GM11168 (cell line): ENCODE measurements around the gene IBA57.

Source experiments
- in situ Hi-C: fragments of 300-500 bp; cut with MboI; formaldehyde crosslinking; loops from one replicate; pipeline ENCODE4 v1.12.0; 2022; ENCODE audit warnings: low sequenced_read_pairs; ENCODE audit not compliant: unreplicated experiment

IBA57 gene

DNA sequence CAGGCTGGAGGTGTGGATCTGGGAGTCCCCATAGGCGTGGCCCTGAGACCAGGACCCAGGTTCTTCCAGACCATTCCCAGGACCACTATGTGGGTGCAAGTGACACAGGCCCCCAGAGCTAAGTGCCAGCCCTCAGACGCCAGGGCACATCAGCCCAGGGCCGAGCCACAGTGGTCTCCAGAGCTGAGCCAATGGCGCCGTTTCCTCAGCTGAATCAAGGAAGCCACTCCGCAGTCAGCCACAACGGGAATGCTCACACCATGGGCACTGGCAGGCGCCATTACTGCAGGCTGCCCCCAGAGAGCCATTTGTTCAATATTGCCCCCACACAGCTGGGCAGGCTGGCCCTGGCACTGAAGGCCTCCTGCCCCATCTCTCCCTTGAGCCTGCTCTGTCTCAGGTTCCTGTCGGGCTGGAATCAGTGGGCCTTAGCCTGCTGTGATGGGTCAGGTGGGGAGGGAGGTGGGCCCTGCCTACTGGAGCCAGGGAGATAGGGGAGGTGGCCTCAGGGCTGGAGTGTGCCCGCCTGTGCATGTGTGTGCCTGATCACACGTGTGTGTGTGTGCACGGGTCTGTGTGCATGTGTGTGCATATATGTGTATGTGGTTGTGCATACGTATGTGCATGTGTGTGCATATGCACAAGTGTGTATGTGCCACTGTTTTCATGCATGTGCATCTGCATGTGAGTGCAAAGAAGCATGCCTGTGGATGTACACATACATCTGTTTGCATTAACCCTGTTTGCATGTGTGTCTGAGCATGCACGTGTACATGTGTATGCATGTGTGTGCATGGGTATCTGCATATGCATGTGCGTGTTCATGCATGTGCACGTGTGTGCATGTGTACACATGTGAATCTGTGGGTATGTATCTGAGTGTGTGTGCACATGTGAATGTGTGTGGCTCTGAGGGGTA lies 9.7 kb upstream of the IBA57 start:
- in situ Hi-C loops: no loop called here

- in situ Hi-C loops: no loop called here
These were observed 9.1 kb upstream of the IBA57 start for GRCh38 chr1:228156515-228156881.

DNA sequence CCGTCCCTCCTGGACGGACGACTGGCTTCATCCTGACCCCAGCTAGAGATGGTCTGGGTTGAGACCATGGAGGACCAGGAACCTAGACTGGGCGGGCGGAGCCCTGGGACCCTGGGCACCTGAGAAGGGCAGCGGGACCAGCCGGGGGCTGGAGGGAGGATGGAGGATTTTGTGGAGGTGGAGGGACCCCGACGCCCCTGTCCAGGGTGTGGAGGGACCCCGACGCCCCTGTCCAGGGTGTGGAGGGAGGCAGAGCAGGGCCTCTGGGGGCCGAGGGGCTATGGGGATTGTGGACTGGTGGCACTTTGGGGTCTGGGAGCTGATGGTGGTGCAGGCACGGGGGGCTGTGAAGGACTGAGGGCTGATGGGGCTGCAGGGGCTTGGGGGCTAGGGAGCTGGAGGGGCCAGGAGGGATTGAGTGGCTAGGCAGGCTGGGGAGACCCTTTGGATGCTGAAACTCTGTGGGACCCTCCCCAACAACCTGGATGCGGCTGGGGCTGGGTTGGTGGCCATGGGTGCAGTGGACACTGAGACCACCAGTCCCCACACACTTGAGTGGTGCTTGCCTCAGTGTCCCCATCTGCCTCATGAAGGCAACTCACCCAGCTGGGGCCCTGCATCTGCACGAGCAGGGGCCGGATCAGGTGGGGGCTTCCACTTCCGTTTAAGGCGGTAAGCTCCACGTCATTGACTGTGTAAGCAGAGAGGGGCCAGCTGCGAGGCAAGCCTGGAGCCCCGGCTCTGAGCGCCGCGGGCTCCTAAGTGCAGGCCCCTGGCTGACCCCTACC lies 8.5 kb upstream of the IBA57 start:
- in situ Hi-C loops: no loop called here

- in situ Hi-C loops: no loop called here
These were observed 7.9 kb upstream of the IBA57 start for GRCh38 chr1:228157729-228158126.

DNA sequence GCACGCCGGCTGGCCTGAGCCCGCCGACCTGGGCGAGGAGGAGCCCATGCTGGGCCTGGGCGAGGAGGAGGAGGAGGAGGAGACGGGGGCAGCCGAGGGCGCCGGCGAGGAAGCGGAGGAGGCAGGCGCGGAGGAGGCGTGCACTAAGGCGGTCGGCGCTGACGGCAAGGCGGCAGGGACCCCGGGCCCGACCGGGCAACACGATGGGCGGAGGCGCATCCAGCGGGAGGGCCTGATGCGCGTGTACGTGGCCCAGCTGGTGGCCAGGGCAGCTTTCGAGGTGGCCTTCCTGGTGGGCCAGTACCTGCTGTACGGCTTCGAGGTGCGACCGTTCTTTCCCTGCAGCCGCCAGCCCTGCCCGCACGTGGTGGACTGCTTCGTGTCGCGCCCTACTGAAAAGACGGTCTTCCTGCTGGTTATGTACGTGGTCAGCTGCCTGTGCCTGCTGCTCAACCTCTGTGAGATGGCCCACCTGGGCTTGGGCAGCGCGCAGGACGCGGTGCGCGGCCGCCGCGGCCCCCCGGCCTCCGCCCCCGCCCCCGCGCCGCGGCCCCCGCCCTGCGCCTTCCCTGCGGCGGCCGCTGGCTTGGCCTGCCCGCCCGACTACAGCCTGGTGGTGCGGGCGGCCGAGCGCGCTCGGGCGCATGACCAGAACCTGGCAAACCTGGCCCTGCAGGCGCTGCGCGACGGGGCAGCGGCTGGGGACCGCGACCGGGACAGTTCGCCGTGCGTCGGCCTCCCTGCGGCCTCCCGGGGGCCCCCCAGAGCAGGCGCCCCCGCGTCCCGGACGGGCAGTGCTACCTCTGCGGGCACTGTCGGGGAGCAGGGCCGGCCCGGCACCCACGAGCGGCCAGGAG lies 7.2 kb upstream of the IBA57 start:
- in situ Hi-C loops: no loop called here

- in situ Hi-C loops: no loop called here
These were observed 6.5 kb upstream of the IBA57 start for GRCh38 chr1:228159008-228159665.

DNA sequence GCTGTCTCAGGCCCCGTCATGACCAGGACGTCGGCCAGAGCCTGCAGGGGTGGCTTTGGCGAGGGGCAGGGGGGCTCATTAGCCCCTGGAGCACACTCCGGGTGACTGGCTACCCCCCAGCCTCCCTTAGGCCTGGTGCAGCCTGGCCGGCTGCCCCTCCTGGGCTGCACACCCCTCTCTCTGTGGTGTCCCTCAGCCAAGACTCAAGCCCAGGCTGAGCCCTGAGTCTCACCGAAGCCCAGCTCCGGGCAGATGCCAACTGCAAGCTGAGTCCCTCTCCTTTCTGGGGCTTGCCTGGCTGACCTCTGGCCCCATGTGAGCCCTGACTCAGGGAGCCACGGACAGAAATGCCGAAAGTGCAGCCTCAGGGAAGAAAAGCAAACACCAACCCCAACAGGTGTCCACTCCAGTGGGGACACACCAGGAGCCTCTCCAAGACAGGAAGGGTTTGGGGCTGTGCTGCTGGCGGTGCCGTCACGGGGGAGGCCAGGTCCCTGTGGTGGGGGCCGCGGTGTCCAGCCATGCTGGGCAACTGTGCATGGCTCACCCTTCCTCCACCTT lies 5.3 kb upstream of the IBA57 start:
- in situ Hi-C loops: no loop called here

DNA sequence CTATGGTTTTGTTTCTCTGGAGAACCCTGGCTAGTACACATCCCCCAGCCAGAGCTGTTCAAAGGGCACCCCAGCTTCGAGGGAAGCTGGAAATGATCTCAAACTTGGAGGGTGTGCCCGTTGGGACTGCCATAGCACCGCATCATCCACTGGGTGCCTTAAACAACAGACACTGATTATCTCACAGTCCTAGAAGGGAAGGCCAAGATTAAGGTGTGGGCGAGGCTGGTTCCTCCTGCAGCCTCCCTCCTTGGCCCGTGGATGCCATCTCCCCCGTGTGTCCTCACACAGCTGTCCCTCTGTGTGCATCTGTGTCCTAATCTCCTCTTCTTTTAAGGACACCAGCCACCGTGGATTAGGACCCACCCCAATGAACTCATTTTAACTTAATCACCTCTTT lies 4.2 kb upstream of the IBA57 start:
- in situ Hi-C loops: no loop called here

- in situ Hi-C loops: no loop called here
These were observed 3.7 kb upstream of the IBA57 start for GRCh38 chr1:228161866-228162265.

GRCh38 chr1:228162286-228163006 lies 3.2 kb upstream of the IBA57 start:
- in situ Hi-C loops: no loop called here

- in situ Hi-C loops: no loop called here
These were observed 2.4 kb upstream of the IBA57 start for GRCh38 chr1:228163007-228163753.

DNA sequence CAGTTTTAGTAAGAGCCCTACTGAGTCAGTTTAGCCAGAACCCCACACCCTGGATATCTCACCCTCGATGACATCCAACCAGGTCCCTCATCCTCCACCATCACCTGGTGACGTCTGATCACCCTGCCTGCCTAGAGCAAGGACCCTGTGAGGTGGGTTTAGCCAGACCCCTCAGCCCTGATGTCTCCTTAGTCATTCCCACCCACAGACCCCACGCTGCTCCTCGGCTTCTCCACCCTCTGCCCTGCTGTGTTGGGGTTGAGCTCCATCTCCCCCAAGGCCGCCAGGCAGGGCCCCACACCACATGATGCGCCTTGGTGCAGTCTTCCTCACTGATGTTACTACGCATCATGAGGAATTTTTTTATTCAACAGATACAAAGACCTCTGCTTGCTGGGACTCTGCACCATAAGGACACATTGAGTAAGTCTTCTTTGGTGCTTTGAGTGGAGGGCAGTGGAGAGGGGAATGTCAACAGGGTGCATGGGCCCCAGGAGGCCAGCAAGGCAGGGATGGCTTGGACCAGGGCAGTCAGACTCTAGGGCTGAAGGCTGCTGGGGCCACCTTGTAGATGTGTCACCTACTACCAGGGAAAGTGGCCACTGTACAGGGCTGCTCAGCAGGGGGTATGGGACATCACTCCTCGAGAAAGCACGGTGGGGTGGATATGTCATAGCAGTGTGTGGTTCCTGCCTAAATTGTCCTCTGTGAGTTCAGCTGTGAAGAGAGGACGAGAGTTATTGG lies 1.7 kb upstream of the IBA57 start:
- in situ Hi-C loops: no loop called here

DNA sequence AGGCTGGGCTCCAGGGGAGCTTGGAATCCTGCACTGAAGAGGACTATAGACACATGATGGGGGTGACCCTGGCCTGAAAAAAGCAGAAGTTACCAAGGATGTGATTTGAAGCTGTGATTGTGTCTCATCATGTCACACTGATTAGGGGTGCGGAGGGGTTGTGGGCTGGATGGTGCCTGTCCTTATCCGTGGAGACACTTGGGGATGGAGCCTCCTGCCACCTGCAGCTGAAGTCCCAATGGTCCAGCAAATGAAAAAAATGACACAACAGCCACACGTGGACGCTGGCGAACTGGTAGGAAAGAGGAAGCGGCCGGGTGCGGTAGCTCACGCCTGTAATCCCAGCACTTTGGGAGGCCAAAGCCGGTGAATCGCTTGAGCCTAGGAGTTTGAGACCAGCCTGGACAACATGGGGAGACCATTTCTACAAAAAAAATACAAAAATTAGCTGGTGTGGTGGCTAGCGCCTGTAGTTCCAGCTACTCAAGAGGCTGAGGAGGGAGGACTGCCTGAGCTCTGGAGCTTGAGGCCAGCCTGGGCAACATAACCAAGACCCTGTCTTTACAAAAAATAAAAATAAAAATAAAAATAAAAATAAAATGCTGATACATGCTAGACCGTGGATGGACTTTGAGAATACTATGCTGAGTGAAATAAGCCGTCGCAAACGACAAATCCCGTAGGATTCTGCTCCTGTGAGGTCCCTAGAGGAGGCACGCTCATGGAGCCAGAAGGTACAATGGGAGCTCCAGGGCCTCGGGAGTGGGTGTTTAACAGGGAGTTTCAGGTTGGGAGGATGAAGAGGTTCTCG lies 838 bp upstream of the IBA57 start:
- in situ Hi-C loops: loop anchor here (5.0 kb wide), 1 partner anchor 32 kb away; no protein-coding TSS in a partner anchor

GRCh38 chr1:228166170-228166936 lies 749 bp downstream of the IBA57 start:
- in situ Hi-C loops: loop anchor here (5.0 kb wide), 1 partner anchor 34 kb away; no protein-coding TSS in a partner anchor

DNA sequence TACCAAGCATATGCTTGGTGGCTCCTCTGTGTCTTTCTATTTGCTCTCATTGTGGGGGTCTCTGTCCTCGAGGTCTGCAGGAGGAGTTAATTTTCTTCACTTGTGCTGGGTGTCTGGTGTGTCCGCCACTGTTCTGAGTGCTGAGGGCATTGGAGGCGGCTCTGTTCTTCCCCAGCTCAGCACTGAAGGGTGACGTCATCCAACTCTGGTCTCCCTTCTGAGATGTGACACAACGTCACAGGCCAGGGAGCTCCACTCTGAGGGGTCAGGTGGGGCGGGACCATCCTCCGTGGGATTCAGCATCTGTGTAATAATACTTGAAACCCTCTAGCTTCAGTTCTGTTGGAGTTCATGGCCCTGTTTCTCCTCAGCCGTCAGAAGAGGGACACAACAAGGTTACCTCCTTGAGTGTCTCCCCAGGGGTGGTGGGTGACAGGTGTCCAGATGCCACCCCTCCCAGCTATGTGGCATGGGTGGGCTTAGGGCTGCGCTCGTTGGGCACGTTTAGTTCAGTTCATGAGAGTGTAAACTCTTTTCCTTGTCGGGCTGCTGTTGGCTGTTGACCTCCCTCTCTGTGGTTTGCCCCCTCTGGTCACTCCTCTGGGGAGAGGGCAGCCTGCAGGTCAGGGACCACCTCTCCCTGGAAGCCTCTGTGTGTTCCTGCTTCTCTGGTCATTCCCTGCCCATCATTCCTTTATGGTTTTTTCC lies 3.1 kb downstream of the IBA57 start:
- in situ Hi-C loops: loop anchor here (5.0 kb wide), 1 partner anchor 36 kb away; no protein-coding TSS in a partner anchor
